SJCRH30 (cell line): ENCODE data around the gene CMTR2. TPM values are rescaled to one million over a fixed set of nuclear protein-coding genes. Genes with fewer than 3 reads are reported as not detected.
A peak's percentile ranks its signal among the peaks of the same experiment; 100 is the strongest.
"Not testable (repeated sequence)": the region's sequence is repeated elsewhere in the genome, so short reads cannot be mapped to it uniquely, and the experiment has no call there.

Experiments
- DNase-seq, 2 experiments: peaks; one replicate each; pipeline ENCODE4 v3.0.0-alpha.2; 2015 to 2020
- H3K27ac ChIP-seq: fragments of 250-450 bp; sonication (Bioruptor Pico); 2 replicates; pipeline ENCODE4 v1.5.1; 2020; ENCODE audit warnings: mild to moderate bottlenecking, moderate library complexity
- H3K27me3 ChIP-seq: fragments of 250-450 bp; sonication (Bioruptor Pico); 2 replicates; pipeline ENCODE4 v1.5.1; 2020; ENCODE audit warnings: mild to moderate bottlenecking, moderate library complexity
- H3K36me3 ChIP-seq: fragments of 250-450 bp; sonication (Bioruptor Pico); 2 replicates; pipeline ENCODE4 v1.5.1; 2020; ENCODE audit warnings: mild to moderate bottlenecking, moderate library complexity
- H3K4me1 ChIP-seq: fragments of 250-450 bp; sonication (Bioruptor Pico); 2 replicates; pipeline ENCODE4 v1.5.1; 2020; ENCODE audit warnings: mild to moderate bottlenecking, moderate library complexity
- H3K4me3 ChIP-seq: fragments of 250-450 bp; sonication (Bioruptor Pico); 2 replicates; pipeline ENCODE4 v1.5.1; 2020; ENCODE audit warnings: mild to moderate bottlenecking, moderate library complexity
- H3K9me3 ChIP-seq: fragments of 250-450 bp; sonication (Bioruptor Pico); replicated peaks from 2 replicates; pipeline ENCODE4 v1.5.1; 2020; ENCODE audit warnings: mild to moderate bottlenecking, moderate library complexity
- total RNA-seq: library from RNA; depleted of rRNA; stranded (reverse); fragments of >200 nt; shearing (Covaris generic); gene quantifications from 2 replicates; pipeline ENCODE4 v1.2.3, GENCODE V29; 2014

The CMTR2 gene
- total RNA-seq, 1 experiment from 2014 or later: 21.2 TPM

DNA sequence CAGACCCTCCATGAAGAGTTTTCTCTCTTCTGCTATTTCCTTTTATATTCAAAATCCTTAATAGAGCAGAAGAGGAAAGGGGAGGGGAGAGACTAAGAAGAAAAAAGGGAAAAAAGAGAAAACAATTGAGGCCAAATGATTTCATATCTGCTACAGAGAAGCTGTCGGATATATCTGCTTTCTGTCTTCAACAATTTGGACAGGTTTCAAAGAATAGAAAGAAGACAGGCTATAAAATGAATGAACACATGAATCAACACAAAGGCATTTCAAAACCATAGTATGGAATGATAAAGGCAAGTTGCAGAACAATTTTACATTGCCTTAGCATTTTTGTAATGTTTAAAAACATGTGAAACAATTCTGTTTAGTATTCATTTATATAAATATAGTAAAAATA is 4.7 kb upstream of the CMTR2 start:
- no peak for DNase-seq
- H3K27me3 ChIP-seq: no peaks in the 10 kb centered on the region
- no peaks in the 10 kb centered on the region for H3K4me1 ChIP-seq
- no peak overlapping the region for H3K4me3 ChIP-seq
- H3K27ac ChIP-seq: no peak overlapping the region
- no peaks in the 10 kb centered on the region for H3K9me3 ChIP-seq
- H3K36me3 ChIP-seq: no peaks in the 10 kb centered on the region

DNA sequence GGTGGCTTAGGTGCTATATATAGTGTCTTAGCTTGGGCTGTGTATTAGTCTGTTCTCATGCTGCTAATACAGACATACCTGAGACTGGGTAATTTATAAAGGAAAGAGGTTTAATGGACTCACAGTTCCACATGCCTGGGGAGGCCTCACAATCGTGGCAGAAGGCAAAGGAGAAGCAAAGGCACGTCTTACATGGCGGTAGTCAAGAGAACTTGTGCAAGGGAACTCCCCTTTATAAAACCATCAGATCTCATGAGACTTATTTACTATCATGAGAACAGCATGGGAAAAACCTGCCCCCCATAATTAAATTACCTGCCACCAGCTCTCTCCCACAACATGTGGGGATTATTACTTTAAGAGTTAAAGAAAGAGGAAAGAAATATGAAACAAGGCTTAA is 2.9 kb upstream of the CMTR2 start:
- DNase-seq, H3K9me3 ChIP-seq, H3K27me3 ChIP-seq: not testable (repeated sequence)

DNA sequence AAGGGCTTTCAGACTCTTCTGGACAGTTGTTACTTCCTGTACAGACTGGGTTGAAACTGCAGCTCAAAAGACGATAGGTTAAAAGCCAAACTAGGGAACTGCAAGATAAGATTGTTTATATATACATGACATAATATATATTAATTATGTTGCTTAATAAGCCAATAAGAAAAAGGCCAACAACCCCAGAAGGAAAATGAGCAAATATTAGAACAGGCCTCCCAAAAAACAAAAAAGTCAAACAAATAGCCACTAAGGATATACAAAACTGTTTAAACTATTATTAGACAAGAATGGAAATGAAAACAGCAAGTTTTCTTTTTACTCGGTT is 495 bp upstream of the CMTR2 start:
- no peaks in the 10 kb centered on the region for H3K4me1 ChIP-seq
- DNase-seq: no peak
- H3K4me3 ChIP-seq: peak overlapping the region; percentile 66
- no peaks in the 10 kb centered on the region for H3K9me3 ChIP-seq
- peaks cover 7% of the 10 kb centered on the region for H3K36me3 ChIP-seq
- peak overlapping the region; percentile 54; the same call in 1 of the 2 replicates for H3K27ac ChIP-seq
- H3K27me3 ChIP-seq: no peaks in the 10 kb centered on the region

More for the DNA sequence above, 2.9 kb upstream of the CMTR2 start:
- not testable (repeated sequence) for H3K4me1 ChIP-seq, H3K4me3 ChIP-seq, H3K36me3 ChIP-seq, H3K27ac ChIP-seq

DNA sequence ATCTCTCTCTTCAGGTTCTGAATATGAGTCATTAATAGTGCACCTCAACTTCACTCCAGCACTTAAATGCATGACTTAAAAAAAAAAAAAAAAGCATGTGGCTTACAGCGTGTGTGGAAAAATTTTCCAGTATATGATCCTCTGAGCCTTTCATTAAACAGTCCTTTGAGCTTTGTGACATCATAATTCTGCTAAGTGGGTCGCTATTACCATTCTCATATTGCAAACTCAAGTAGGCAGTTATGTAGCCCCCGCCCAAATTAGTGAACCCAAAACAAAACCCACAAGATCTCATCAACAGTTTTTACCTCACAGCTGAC is 672 bp downstream of the CMTR2 start:
- Histone ChIP-seq H3K4me3 (peak overlapping the region; percentile 66), H3K36me3 (peaks cover 11% of the 10 kb centered on the region), H3K27me3 (no peaks in the 10 kb centered on the region), H3K9me3 (no peaks in the 10 kb centered on the region), H3K4me1 (no peaks in the 10 kb centered on the region), H3K27ac (peak overlapping the region; percentile 80)
- DNase-seq: no peak

DNA sequence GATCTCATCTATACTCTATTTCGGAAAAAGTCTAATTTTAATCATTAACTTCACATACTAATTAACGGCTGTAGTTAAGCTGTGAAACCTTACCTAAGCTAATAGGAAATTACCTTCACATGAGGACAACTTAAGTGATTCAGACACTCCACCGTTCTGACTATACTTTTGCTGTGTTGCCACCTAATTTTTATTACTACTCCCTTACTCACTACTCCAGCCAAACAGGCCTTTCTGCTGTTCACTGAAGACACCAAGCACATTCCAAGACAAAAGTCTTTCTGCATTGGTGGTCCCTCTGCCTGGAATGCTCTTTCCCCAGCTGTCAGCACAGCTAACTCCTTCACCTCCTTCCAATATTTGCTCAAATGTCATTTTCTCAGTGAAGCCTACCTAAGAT is 1.3 kb downstream of the CMTR2 start:
- DNase-seq: no peak
- Histone ChIP-seq H3K27ac (peak overlapping the region; percentile 80), H3K36me3 (peaks cover 14% of the 10 kb centered on the region), H3K9me3 (no peaks in the 10 kb centered on the region), H3K27me3 (no peaks in the 10 kb centered on the region), H3K4me3 (peak overlapping the region; percentile 66), H3K4me1 (no peaks in the 10 kb centered on the region)

DNA sequence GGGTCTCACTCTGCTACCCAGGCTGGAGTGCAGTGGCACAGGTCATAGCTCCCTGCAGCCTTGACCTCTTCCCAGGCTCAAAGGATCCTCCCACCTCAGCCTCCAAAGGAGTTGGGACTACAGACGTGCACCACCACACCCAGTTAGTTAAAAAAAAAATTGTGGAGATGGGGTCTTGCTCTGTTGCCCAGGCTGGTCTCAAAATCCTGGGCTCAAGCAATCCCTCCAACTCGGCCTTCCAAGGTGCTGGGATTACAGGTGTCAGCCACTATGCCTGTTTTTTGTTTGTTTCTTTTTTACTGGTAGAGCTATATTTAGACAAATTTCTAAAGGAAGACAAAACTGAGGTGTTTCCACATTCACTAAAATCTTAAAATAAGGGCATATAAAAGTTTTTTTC is 1.7 kb downstream of the CMTR2 start:
- H3K27ac ChIP-seq: no peak overlapping the region
- no peak overlapping the region for H3K4me3 ChIP-seq
- H3K27me3 ChIP-seq: no peaks in the 10 kb centered on the region
- H3K9me3 ChIP-seq: no peaks in the 10 kb centered on the region
- H3K36me3 ChIP-seq: peaks cover 14% of the 10 kb centered on the region
- DNase-seq: no peak
- H3K4me1 ChIP-seq: no peaks in the 10 kb centered on the region

DNA sequence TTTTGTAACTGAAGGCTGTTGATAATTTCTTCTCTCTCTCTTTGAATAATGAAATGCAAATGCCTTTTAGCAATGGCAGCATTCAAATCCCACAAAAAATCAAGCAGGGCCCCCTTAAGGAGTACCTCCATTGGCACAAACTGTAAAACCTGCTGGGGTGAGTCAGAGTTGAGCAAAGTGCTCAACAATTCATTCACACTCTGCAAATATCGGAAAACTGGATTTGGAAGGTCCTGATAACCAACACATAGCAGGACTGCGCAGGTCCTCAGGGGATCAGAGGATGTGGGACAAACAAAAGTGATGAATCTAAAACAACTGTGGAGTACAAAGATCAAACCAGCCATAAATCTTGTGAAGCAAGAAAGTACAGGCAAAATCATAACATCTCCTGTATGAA is 5.6 kb downstream of the CMTR2 start:
- Histone ChIP-seq H3K27me3 (no peaks in the 10 kb centered on the region), H3K4me3 (no peak overlapping the region), H3K27ac (no peak overlapping the region), H3K9me3 (no peaks in the 10 kb centered on the region), H3K36me3 (peaks cover 14% of the 10 kb centered on the region), H3K4me1 (no peaks in the 10 kb centered on the region)
- DNase-seq: no peak

DNA sequence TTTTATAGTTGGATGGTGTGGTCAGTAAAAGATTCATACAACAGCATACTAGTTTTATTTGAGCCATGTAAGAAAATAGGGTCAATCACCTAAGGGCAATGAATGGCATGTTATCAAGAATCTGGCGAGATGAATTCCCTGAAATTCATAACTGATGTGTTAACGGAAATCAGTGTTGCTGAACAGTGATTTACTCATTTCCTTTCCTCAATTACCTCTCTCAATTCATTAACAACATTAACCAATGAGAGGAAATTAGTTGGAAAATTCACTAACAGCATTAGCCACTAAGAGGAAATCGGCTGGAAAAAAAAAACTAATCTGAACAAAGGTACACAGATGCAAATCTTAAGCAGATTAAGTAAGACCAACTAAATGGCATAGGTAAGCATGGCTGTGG is 6.3 kb downstream of the CMTR2 start:
- no peak for DNase-seq
- Histone ChIP-seq H3K4me1 (no peaks in the 10 kb centered on the region), H3K27me3 (no peaks in the 10 kb centered on the region), H3K4me3 (no peak overlapping the region), H3K9me3 (no peaks in the 10 kb centered on the region), H3K27ac (no peak overlapping the region), H3K36me3 (peaks cover 14% of the 10 kb centered on the region)

DNA sequence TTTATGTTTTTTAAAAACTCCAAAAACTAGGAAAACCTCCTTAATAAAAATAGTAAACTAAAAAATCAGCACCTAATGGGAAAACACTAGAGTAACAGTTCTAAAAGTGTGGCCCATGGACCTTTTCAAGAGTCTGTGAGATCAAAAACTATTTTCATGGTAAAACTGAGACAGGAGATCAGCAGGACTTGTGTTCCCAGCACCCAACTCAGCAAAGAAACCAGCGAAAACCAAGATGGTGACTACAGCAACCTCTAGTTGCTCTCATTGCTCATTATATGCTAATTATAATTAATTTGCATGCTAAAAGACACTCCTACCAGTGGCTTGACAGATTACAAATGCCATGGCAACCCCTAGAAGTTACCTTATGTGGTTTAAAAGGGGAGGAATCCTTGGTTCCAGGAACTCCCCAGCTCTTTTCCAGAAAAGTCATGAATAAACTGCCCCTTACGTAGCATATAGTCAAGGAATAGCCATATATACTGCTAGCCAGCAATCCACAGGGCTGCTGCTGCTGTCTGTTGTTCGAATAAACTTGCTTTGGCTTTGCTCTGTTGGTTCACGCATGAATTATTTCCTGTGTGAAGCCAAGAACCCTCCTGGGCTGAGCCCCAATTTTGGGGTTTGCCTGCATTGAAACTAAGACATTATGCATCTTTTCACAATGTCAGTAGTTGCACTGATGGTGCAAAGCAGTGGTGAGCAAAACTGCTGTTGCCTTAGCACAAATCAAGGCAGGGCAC is 12.4 kb downstream of the CMTR2 start:
- Histone ChIP-seq H3K9me3 (no peaks in the 10 kb centered on the region), H3K27me3 (no peaks in the 10 kb centered on the region), H3K27ac (no peak overlapping the region), H3K4me3 (no peak overlapping the region), H3K36me3 (no peaks in the 10 kb centered on the region), H3K4me1 (no peaks in the 10 kb centered on the region)
- no peak for DNase-seq

DNA sequence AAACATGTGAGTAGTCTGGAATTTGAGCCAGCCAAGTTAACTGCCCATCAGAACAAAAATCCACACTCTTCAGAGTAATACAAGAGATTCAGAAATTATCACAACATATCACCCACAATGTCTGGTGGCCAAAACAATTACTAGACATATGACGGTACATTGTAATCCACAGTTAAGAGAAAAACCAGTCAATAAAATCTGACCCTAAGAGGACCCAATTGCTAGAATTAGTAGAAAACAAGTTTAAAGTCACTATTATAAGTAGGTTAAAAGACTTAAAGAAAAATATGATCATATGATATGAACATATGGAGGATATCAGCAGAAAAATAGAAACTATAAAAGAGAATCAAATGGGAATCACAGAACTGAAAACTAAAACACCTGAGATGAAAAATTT is 15.8 kb downstream of the CMTR2 start:
- Histone ChIP-seq H3K4me1 (no peaks in the 10 kb centered on the region), H3K4me3 (no peak overlapping the region), H3K9me3 (no peaks in the 10 kb centered on the region), H3K27me3 (no peaks in the 10 kb centered on the region), H3K27ac (no peak overlapping the region), H3K36me3 (no peaks in the 10 kb centered on the region)
- no peak for DNase-seq

DNA sequence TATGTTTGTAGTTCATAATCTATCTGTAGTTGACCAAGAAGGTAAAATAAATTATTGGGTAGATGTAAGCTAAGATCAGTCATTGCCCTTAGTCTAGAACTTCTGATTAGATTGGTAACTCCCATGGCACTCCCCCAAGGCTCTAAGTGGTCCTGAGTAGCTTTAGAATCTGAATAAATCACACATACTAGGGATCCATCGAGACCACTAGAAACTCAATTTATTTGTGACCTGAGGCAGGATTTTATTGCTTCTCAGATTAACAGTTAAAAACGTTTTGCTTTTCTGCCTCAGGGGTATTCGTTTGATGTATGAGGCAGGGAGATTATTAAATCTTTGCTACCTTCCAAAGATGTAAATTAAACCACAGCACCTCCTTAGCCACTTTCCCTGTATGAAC is 24.9 kb downstream of the CMTR2 start:
- no peak for DNase-seq
- Histone ChIP-seq H3K27me3 (no peaks in the 10 kb centered on the region), H3K36me3 (no peaks in the 10 kb centered on the region), H3K4me1 (no peaks in the 10 kb centered on the region), H3K27ac (no peak overlapping the region), H3K4me3 (no peak overlapping the region), H3K9me3 (no peaks in the 10 kb centered on the region)

DNA sequence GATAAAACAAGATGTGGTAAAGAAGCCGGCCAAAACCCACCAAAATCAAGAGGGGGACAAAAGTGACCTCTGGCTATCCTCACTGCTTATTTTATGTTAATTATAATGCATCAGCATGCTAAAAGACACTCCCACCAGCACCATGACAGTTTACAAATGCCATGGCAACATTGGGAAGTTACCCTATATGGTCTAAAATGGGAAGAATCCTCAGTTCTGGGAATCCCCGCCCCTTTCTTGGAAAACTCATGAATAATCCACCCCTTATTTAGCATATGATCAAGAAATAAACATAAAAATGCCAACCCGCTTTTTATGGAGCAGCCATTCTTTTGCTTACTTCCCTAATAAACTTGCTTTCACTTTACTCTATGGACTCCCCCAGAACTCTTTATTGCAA is 25.6 kb downstream of the CMTR2 start:
- Histone ChIP-seq H3K4me3 (no peak overlapping the region), H3K27me3 (no peaks in the 10 kb centered on the region), H3K36me3 (no peaks in the 10 kb centered on the region), H3K9me3 (no peaks in the 10 kb centered on the region), H3K4me1 (no peaks in the 10 kb centered on the region), H3K27ac (no peak overlapping the region)
- DNase-seq: no peak

DNA sequence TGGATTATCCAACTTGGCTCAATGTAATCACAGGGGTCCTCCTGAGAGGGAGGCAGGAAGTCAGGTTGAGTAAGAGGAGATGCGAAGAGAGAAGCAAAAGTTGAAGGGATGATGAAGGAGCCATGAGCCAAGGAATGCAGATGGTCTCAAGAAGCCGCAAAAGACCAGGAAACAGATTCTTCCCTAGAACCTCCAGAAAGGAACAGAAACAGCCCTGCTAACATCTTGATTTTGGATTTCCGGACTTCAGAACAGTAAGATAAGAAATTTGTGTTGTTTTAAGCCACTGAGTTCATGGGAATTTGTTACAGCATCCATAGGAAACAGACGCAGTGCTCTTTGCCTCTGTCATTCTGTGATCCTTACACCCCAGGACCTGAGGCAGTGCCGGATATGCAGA is 26.8 kb downstream of the CMTR2 start:
- DNase-seq: no peak
- H3K27me3 ChIP-seq: no peaks in the 10 kb centered on the region
- H3K9me3 ChIP-seq: no peaks in the 10 kb centered on the region
- H3K4me1 ChIP-seq: no peaks in the 10 kb centered on the region
- H3K36me3 ChIP-seq: no peaks in the 10 kb centered on the region
- no peak overlapping the region for H3K4me3 ChIP-seq
- no peak overlapping the region for H3K27ac ChIP-seq

DNA sequence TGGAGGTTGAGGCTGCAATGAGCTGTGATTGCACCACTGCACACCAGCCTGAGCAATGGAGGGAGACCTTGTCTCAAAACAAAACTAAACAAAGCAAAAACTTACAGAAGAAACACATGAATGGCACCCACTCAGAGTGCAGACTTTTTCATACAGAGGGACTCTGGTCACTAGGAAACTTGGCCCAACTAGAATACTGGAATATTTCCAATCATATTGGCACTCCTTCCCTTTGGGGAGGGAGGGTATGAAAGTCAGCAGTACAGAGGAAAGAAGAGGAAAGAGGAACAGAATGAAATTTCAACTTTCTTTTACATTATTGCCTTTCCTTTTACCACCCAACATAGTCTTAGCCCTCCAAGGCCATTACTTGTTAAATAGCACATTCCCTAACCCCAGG is 28.2 kb downstream of the CMTR2 start:
- no peak for DNase-seq
- Histone ChIP-seq H3K9me3 (no peaks in the 10 kb centered on the region), H3K4me1 (peaks cover 6% of the 10 kb centered on the region; the same call in 1 of the 2 replicates), H3K27me3 (no peaks in the 10 kb centered on the region), H3K4me3 (no peak overlapping the region), H3K36me3 (no peaks in the 10 kb centered on the region), H3K27ac (no peak overlapping the region)

DNA sequence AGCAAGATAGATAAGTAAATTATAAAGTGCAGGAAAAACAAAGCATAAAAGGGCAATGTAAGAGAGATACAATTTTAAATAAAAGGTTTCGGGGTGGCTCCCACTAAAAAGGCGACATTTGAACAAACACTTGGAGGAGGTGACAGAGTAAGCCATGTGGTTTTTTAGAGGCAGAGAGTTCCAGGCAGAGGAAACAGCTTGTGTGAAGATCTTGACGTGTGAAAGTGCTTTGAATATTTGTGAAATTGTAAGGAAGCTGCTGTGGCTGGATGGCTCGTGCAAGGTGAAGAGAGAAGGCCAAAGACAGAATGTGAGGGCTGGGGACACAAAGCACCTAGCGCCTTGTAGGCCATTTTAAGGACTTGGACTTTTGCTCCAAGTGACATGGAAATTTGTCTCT is 30.1 kb downstream of the CMTR2 start:
- DNase-seq: no peak
- Histone ChIP-seq H3K4me1 (peaks cover 17% of the 10 kb centered on the region), H3K27ac (no peak overlapping the region), H3K9me3 (no peaks in the 10 kb centered on the region), H3K27me3 (no peaks in the 10 kb centered on the region), H3K36me3 (no peaks in the 10 kb centered on the region), H3K4me3 (no peak overlapping the region)

DNA sequence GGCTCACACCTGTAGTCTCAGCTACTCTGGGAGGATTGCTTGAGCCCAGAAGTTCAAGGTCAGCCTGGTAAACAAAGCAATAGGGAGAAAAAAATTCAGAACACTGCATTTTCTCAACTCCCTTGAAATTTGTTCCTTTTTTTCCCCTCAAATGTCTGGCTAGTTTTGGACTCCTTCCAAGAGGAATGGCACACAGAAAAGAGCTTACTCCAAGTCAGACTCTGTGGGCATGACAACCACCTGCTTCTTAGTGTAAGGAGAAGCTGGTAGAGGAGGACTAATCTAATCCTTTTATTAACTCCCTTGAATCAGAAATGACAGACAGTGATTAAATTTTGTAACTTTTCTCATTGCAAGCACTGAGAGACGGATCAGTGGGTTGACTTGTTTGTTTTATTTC is 30.8 kb downstream of the CMTR2 start:
- no peak overlapping the region for H3K27ac ChIP-seq
- H3K9me3 ChIP-seq: no peaks in the 10 kb centered on the region
- no peaks in the 10 kb centered on the region for H3K27me3 ChIP-seq
- H3K4me3 ChIP-seq: no peak overlapping the region
- DNase-seq: peak in 1 of 2 experiments; percentile 40
- H3K4me1 ChIP-seq: peaks cover 17% of the 10 kb centered on the region
- no peaks in the 10 kb centered on the region for H3K36me3 ChIP-seq
